NCI-H2107 treated with DMSO at 0.1 percent for 48 hours (cell line): ENCODE measurements around the gene LRIG1.

Experiments used
- DNase-seq: peaks from one replicate; lab custom pipeline; 2025; ENCODE audit not compliant: unreplicated experiment; lab: John Stamatoyannopoulos, UW

LRIG1 gene

GRCh38 chr3:66404903-66405700 is 95.7 kb downstream of the LRIG1 start:
- no peak for DNase-seq

GRCh38 chr3:66404197-66404596 is 96.6 kb downstream of the LRIG1 start:
- no peak for DNase-seq

GRCh38 chr3:66403323-66403990 is 97.4 kb downstream of the LRIG1 start:
- no peak for DNase-seq

- no peak for DNase-seq
Observed at GRCh38 chr3:66402596-66403290, 98.1 kb downstream of the LRIG1 start.

GRCh38 chr3:66401675-66402491 is 98.9 kb downstream of the LRIG1 start:
- no peak for DNase-seq

GRCh38 chr3:66401157-66401550 is 99.7 kb downstream of the LRIG1 start:
- DNase-seq = no peak

- no peak for DNase-seq
Observed at GRCh38 chr3:66400411-66401156, 100.2 kb downstream of the LRIG1 start.

GRCh38 chr3:66399529-66400232 is 101.1 kb downstream of the LRIG1 start:
- no peak for DNase-seq

- peak; percentile 16 for DNase-seq
Observed at GRCh38 chr3:66398228-66399025, 102.4 kb downstream of the LRIG1 start.

GRCh38 chr3:66397745-66398144 is 103.1 kb downstream of the LRIG1 start:
- no peak for DNase-seq

GRCh38 chr3:66396888-66397287 is 103.9 kb downstream of the LRIG1 start:
- no peak for DNase-seq

- DNase-seq = no peak
Observed at GRCh38 chr3:66396161-66396760, 104.6 kb downstream of the LRIG1 start.

GRCh38 chr3:66395635-66396034 is 105.2 kb downstream of the LRIG1 start:
- no peak for DNase-seq

GRCh38 chr3:66394753-66395249 is 106.0 kb downstream of the LRIG1 start:
- no peak for DNase-seq

GRCh38 chr3:66394019-66394752 is 106.6 kb downstream of the LRIG1 start:
- no peak for DNase-seq

GRCh38 chr3:66393333-66394005 is 107.4 kb downstream of the LRIG1 start:
- DNase-seq = peak; percentile 15

GRCh38 chr3:66392966-66393332 is 107.9 kb downstream of the LRIG1 start:
- no peak for DNase-seq
